ENCODE measurements around the gene GLIPR1. TPM values are rescaled to one million over a fixed set of nuclear protein-coding genes. Genes with fewer than 3 reads are reported as not detected.

Gene GLIPR1
- total and polyA plus RNA-seq, 10 of the 15 experiments (the other 5 are each of a cell fraction or from before 2014, with no cell fraction given) = 18.2 to 62.6 (median 32.2) TPM

GRCh38 chr12:75480469-75480949, at the start of gene GLIPR1 (continued):
- TF ChIP-seq ZBTB40 (IDR thresholded peaks at IDR 0.05; ENCODE audit: borderline replicate concordance) (no peak), JUNB (IDR thresholded peaks at IDR 0.05) (no peak; the same call in 1 of the 2 replicates), HDGF (IDR thresholded peaks at IDR 0.05) (no peak), SUZ12 (IDR thresholded peaks at IDR 0.05; ENCODE audit: unreplicated experiment) (no peak), CREM (IDR thresholded peaks at IDR 0.05; ENCODE audit: low read depth) (peak; percentile 75), SIN3A (IDR thresholded peaks at IDR 0.05; ENCODE audit: low read depth, low read length) (0 out of 2 replicates have a peak, but pooled peaks have one; percentile 9), TCF3 (IDR thresholded peaks at IDR 0.05; ENCODE audit: borderline replicate concordance, insufficient read depth, low read depth, low read length) (no peak), NFYA (IDR thresholded peaks at IDR 0.05; ENCODE audit: borderline replicate concordance, low read depth, low read length) (no peak), LARP7 (IDR thresholded peaks at IDR 0.05) (no peak), CTCF (IDR thresholded peaks at IDR 0.05 in 2 of 3, conservative IDR thresholded peaks at IDR 0.05 in 1 of 3; ENCODE audit: control insufficient read depth in 2 of 3, extremely low read depth in 1 of 3, insufficient read depth in 1 of 3, low read depth in 3 of 3, low read length in 3 of 3) (no peak), YBX1 (IDR thresholded peaks at IDR 0.05) (no peak), NRF1 (conservative IDR thresholded peaks at IDR 0.05; ENCODE audit: low read depth, low read length) (no peak), GABPA (IDR thresholded peaks at IDR 0.05; ENCODE audit: low read depth) (no peak), POLR2AphosphoS2 (IDR thresholded peaks at IDR 0.05; ENCODE audit: low read depth, low read length) (peak; percentile 65; the same call in 1 of the 2 replicates), ZNF592 (IDR thresholded peaks at IDR 0.05) (no peak), HSF1 (IDR thresholded peaks at IDR 0.05; ENCODE audit: low read depth, low read length) (no peak), SMARCA5 (IDR thresholded peaks at IDR 0.05) (no peak), ESRRA (IDR thresholded peaks at IDR 0.05; ENCODE audit: low read length) (no peak)

Measured in GM12878 (cell line).